ENCODE data around the gene ZNF784. TPM values are rescaled to one million over a fixed set of nuclear protein-coding genes. Genes with fewer than 3 reads are reported as not detected.
A peak's percentile ranks its signal among the peaks of the same experiment; 100 is the strongest.

The ZNF784 gene
- total RNA-seq, 2 experiments from 2014 or later = 3.6 to 3.7 TPM

DNA sequence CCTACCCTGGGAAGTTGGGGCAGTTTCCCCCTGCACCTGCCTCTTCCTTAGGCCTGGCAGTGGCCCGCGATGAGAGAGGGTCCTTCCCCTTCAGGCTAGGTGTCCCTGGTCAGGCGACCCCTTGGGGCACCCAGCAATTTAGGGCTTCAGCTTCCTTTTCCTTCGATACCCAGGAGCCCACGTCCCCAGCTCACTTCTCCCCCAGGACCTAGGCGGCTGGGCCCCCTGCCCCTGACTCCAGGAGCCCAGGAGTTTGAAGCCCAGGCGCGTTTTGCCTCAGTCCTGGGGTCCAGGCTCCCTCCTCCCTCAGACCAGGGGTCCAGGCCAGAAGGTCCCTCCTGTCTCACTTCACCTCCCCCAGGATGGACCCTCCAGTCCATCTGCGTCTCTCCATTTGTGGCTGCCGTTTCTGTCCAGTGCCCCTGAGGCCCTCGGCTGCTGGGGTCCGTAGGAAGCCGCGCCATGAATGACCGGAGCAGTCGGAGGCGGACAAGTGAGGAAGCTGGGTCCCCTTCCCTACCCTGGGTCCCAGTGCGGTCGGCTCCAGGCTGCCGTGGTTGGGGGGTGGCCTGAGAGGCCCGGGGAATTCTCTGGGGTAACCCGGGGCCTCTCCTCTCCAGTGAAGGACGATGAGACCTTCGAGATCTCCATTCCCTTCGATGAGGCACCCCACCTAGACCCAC is 24.4 kb upstream of the ZNF784 start:
- no peak for DNase-seq
- ChIA-PET CTCF (interaction anchor here (1.3 to 5.2 kb wide), 3 partner anchors 9 to 16 kb away, joined by 6 to 36 read pairs (median 15); no protein-coding TSS in a partner anchor), POLR2A (interaction anchor here (1.3 to 3.0 kb wide), 3 partner anchors 9 to 19 kb away, joined by 4 to 9 read pairs (median 4); no protein-coding TSS in a partner anchor)
- Mint-ChIP-seq H3K9me3 (no peaks in the 10 kb centered on the region), H3K4me3 (peak overlapping the region; percentile 74), H3K27me3 (no peaks in the 10 kb centered on the region), H3K27ac (peak overlapping the region; percentile 82), H3K4me1 (ENCODE audit: low read depth) (peaks cover 57% of the 10 kb centered on the region), H3K36me3 (ENCODE audit: low read depth) (peaks cover 39% of the 10 kb centered on the region)
- TF ChIP-seq CTCF (IDR thresholded peaks at IDR 0.05) = no peak
- ATAC-seq = no peak
- intact Hi-C loops (cut with micrococcal nuclease) = no loop called here

DNA sequence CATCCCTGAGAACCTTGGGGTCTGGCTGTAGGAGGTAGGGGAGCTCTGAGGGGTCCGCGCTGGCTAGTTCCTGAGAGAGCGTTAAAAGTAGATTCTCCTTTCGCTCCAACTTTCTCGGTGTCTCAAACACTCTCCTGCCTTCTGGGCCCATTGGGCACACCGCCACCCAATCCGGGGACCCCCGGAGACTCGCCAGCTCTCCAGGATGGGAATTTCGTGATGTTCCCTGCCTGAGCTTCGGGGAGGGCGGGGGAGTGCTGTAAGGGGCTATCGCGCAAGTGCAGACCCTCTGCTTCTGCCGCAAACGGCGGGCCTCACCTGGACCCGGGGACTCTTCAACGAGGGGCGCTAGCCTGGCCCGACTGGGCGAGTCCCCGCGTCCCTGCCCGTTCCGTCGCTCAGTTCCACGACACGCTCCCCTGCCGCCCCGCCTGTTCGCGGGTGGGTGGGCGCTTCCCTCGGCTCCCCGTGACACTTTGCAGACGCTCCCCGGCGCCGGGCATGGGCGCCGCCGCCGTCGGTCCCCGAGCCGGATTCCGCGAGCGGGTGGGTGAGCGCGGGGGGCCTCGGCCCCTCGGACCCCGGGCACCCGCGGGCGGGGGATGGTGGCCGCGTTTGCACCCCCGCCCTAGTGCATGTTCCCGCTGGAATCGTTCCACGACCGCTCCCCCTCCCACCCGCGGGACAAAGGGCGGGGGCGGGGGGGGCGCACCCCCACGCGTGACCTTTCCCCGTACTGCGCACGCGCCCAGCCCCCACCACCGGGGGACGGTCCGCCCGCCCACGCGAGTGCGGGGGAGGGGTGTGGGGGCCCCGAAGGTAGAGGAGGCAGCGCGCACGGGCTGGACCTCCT is 23.6 kb upstream of the ZNF784 start, which contains the start of gene CCDC106:
TSS of gene CCDC106 (plus strand) at position 481 of the 853 bp plus-strand sequence. CDS start 835 bp downstream, outside the sequence.
- DNase-seq = peak; percentile 49
- H3K4me3 Mint-ChIP-seq = peak within 1 kb of the TSS; percentile 79

GRCh38 chr19:55646889-55647731 is 22.7 kb upstream of the ZNF784 start:
- intact Hi-C loops (cut with micrococcal nuclease) = no loop called here
- Mint-ChIP-seq H3K9me3 (no peaks in the 10 kb centered on the region), H3K27ac (peak overlapping the region; percentile 90), H3K36me3 (ENCODE audit: low read depth) (peaks cover 42% of the 10 kb centered on the region), H3K4me3 (peak overlapping the region; percentile 79), H3K4me1 (ENCODE audit: low read depth) (peaks cover 58% of the 10 kb centered on the region), H3K27me3 (no peaks in the 10 kb centered on the region)
- no peak for ATAC-seq
- ChIA-PET POLR2A (interaction anchor here (0.8 to 3.0 kb wide), 7 partner anchors 11 to 160 kb away, joined by 4 to 9 read pairs (median 5); partner anchors contain the start of genes FIZ1, ZNF524 and ZNF784), CTCF (interaction anchor here (0.9 to 5.2 kb wide), 5 partner anchors 10 to 180 kb away, joined by 3 to 36 read pairs (median 4); no protein-coding TSS in a partner anchor)
- TF ChIP-seq CTCF (IDR thresholded peaks at IDR 0.05) = no peak
- DNase-seq = no peak

More for the DNA sequence above, 23.6 kb upstream of the ZNF784 start, which contains the start of gene CCDC106:
- POLR2A ChIA-PET = interaction anchor here (0.9 to 3.0 kb wide), 6 partner anchors 10 to 161 kb away, joined by 5 to 9 read pairs (median 5); partner anchors contain the start of genes FIZ1, ZNF524 and ZNF784
- Mint-ChIP-seq H3K9me3 (no peaks in the 10 kb centered on the region), H3K4me1 (ENCODE audit: low read depth) (peaks cover 59% of the 10 kb centered on the region), H3K27ac (peak within 1 kb of the TSS; percentile 90), H3K36me3 (ENCODE audit: low read depth) (peaks cover 44% of the 10 kb centered on the region), H3K27me3 (no peaks in the 10 kb centered on the region)
- intact Hi-C loops (cut with micrococcal nuclease) = no loop called here
- no peak for TF ChIP-seq CTCF (IDR thresholded peaks at IDR 0.05)
- ATAC-seq = no peak
- CTCF ChIA-PET = interaction anchor here (0.9 to 5.2 kb wide), 5 partner anchors 11 to 181 kb away, joined by 3 to 36 read pairs (median 4); no protein-coding TSS in a partner anchor

- peak overlapping the region; percentile 61 for H3K27ac Mint-ChIP-seq
- ChIA-PET CTCF (interaction anchor here (1.2 to 5.2 kb wide), 4 partner anchors 7 to 13 kb away, joined by 4 to 36 read pairs (median 6); no protein-coding TSS in a partner anchor), POLR2A (interaction anchor here (0.7 to 1.8 kb wide), 2 partner anchors 8 to 9 kb away, joined by 3 to 4 read pairs; partner anchors contain the start of gene U2AF2)
- no peaks in the 10 kb centered on the region for H3K27me3 Mint-ChIP-seq
- ATAC-seq = no peak
- no peaks in the 10 kb centered on the region for H3K9me3 Mint-ChIP-seq
- TF ChIP-seq CTCF (IDR thresholded peaks at IDR 0.05) = no peak
- peak overlapping the region; percentile 82 for H3K4me3 Mint-ChIP-seq
- H3K4me1 Mint-ChIP-seq (ENCODE audit: low read depth) = peaks cover 51% of the 10 kb centered on the region
- H3K36me3 Mint-ChIP-seq (ENCODE audit: low read depth) = peaks cover 36% of the 10 kb centered on the region
- DNase-seq = no peak
- intact Hi-C loops (cut with micrococcal nuclease) = no loop called here
Observed at GRCh38 chr19:55645512-55645881, 21.1 kb upstream of the ZNF784 start.

Measured in activated CD8-positive, alpha-beta T cell treated with anti-CD3 and anti-CD28 coated beads for 36 hours (primary cell).